Testis (tissue), 2 donors: ENCODE measurements around the gene DYRK1B.
"Not testable (repeated sequence)": the region's sequence is repeated elsewhere in the genome, so short reads cannot be mapped to it uniquely, and the experiment has no call there.

Source experiments
- CTCF ChIP-seq, 3 experiments: fragments of 450-650 bp in 2 of 3; fragments of 200-600 bp in 1 of 3; sonication (generic) in 1 of 3; IDR thresholded peaks; one replicate each; pipeline ENCODE4 v1.5.1; 2016 to 2019; ENCODE audit warnings: antibody characterized with exemption in 3 of 3, mild to moderate bottlenecking in 2 of 3, moderate library complexity in 1 of 3
- POLR2A ChIP-seq: fragments of 450-650 bp; IDR thresholded peaks from one replicate; pipeline ENCODE4 v1.6.1; 2017; ENCODE audit warnings: antibody characterized with exemption, mild to moderate bottlenecking, moderate library complexity

GRCh38 chr19:39808688-39809087, 25.3 kb downstream of the DYRK1B start:
- not testable (repeated sequence) for TF ChIP-seq CTCF (IDR thresholded peaks at IDR 0.05); POLR2A
